Measurements from ENCODE around the gene STEAP1.
A peak's percentile ranks its signal among the peaks of the same experiment; 100 is the strongest.
"Not testable (repeated sequence)": the region's sequence is repeated elsewhere in the genome, so short reads cannot be mapped to it uniquely, and the experiment has no call there.

Gene STEAP1

GRCh38 chr7:90152642-90153253 lies 1.5 kb upstream of the STEAP1 start:
- in situ Hi-C loops (cut with HindIII; ENCODE audit: low sequenced_read_pairs); H3K4me3 ChIP-seq (ENCODE audit: low read depth, low read length): not testable (repeated sequence)
- DNase-seq (ENCODE audit: low read depth, low spot score), result peak; percentile 80
- TF ChIP-seq CTCF (IDR thresholded peaks at IDR 0.05; ENCODE audit: low read depth, low read length), result peak; percentile 19

GRCh38 chr7:90155206-90155605 lies 937 bp downstream of the STEAP1 start:
- DNase-seq (ENCODE audit: low read depth, low spot score), result no peak
- no peak for TF ChIP-seq CTCF (IDR thresholded peaks at IDR 0.05; ENCODE audit: low read depth, low read length)
- in situ Hi-C loops (cut with HindIII; ENCODE audit: low sequenced_read_pairs), result no loop called here
- no peak overlapping the region for H3K4me3 ChIP-seq (ENCODE audit: low read depth, low read length)

- DNase-seq (ENCODE audit: low read depth, low spot score); H3K4me3 ChIP-seq (ENCODE audit: low read depth, low read length); in situ Hi-C loops (cut with HindIII; ENCODE audit: low sequenced_read_pairs): not testable (repeated sequence)
These were observed 3.1 kb downstream of the STEAP1 start for GRCh38 chr7:90157331-90157730.

- H3K4me3 ChIP-seq (ENCODE audit: low read depth, low read length); in situ Hi-C loops (cut with HindIII; ENCODE audit: low sequenced_read_pairs): not testable (repeated sequence)
- DNase-seq (ENCODE audit: low read depth, low spot score), result peak; percentile 34
These were observed 3.6 kb downstream of the STEAP1 start for GRCh38 chr7:90157761-90158350.

- in situ Hi-C loops (cut with HindIII; ENCODE audit: low sequenced_read_pairs), result no loop called here
- H3K4me3 ChIP-seq (ENCODE audit: low read depth, low read length), result no peak overlapping the region
- no peak for DNase-seq (ENCODE audit: low read depth, low spot score)
- no peak for TF ChIP-seq CTCF (IDR thresholded peaks at IDR 0.05; ENCODE audit: low read depth, low read length)
These were observed 9.3 kb downstream of the STEAP1 start for GRCh38 chr7:90163534-90163933.

- in situ Hi-C loops (cut with HindIII; ENCODE audit: low sequenced_read_pairs), result no loop called here
- H3K4me3 ChIP-seq (ENCODE audit: low read depth, low read length), result no peak overlapping the region
- DNase-seq (ENCODE audit: low read depth, low spot score), result no peak
- TF ChIP-seq CTCF (IDR thresholded peaks at IDR 0.05; ENCODE audit: low read depth, low read length), result no peak
These were observed 11.5 kb downstream of the STEAP1 start for GRCh38 chr7:90165724-90166123.

- no peak for TF ChIP-seq CTCF (IDR thresholded peaks at IDR 0.05; ENCODE audit: low read depth, low read length)
- in situ Hi-C loops (cut with HindIII; ENCODE audit: low sequenced_read_pairs), result no loop called here
- DNase-seq (ENCODE audit: low read depth, low spot score), result no peak
- H3K4me3 ChIP-seq (ENCODE audit: low read depth, low read length), result no peak overlapping the region
These were observed 11.9 kb downstream of the STEAP1 start for GRCh38 chr7:90166153-90166552.
